WTC11 (cell line): ENCODE measurements around the gene GPX2. TPM values are rescaled to one million over a fixed set of nuclear protein-coding genes. Genes with fewer than 3 reads are reported as not detected.

Experiments used
- ATF6 ChIP-seq: sonication (generic); formaldehyde crosslinking; IDR thresholded peaks from 2 replicates; pipeline ENCODE4 v1.8.1; 2023; ENCODE audit warnings: mild to moderate bottlenecking, missing genetic modification reagents
- CBFB ChIP-seq: sonication (generic); formaldehyde crosslinking; IDR thresholded peaks from 2 replicates; pipeline ENCODE4 v1.8.1; 2022; ENCODE audit warnings: mild to moderate bottlenecking, low read depth, missing genetic modification reagents
- CREB1 ChIP-seq: sonication (generic); formaldehyde crosslinking; IDR thresholded peaks from 2 replicates; pipeline ENCODE4 v1.8.0; 2023; ENCODE audit warnings: mild to moderate bottlenecking, missing genetic modification reagents
- E2F5 ChIP-seq: sonication (generic); formaldehyde crosslinking; IDR thresholded peaks from 2 replicates; pipeline ENCODE4 v1.8.1; 2022; ENCODE audit warnings: mild to moderate bottlenecking, moderate library complexity, missing genetic modification reagents
- FOXP1 ChIP-seq: sonication (generic); formaldehyde crosslinking; IDR thresholded peaks from 2 replicates; pipeline ENCODE4 v1.8.0; 2022; ENCODE audit warnings: missing genetic modification reagents, mild to moderate bottlenecking, moderate library complexity, borderline replicate concordance
- FOXP4 ChIP-seq: sonication (generic); formaldehyde crosslinking; IDR thresholded peaks from 2 replicates; pipeline ENCODE4 v1.8.0; 2022; ENCODE audit warnings: mild to moderate bottlenecking, missing genetic modification reagents
- GABPB1 ChIP-seq: sonication (generic); formaldehyde crosslinking; IDR thresholded peaks from 2 replicates; pipeline ENCODE4 v1.8.1; 2023; ENCODE audit warnings: mild to moderate bottlenecking, missing genetic modification reagents
- GTF2I ChIP-seq: fragments of 250-450 bp; sonication (Bioruptor Pico); conservative IDR thresholded peaks from 2 replicates; pipeline ENCODE4 v1.4.0; 2021; ENCODE audit warnings: mild to moderate bottlenecking
- IRF1 ChIP-seq: sonication (generic); formaldehyde crosslinking; IDR thresholded peaks from 2 replicates; pipeline ENCODE4 v1.8.0; 2023; ENCODE audit warnings: missing genetic modification reagents
- JUN ChIP-seq: sonication (generic); formaldehyde crosslinking; IDR thresholded peaks from 2 replicates; pipeline ENCODE4 v1.8.0; 2023; ENCODE audit warnings: mild to moderate bottlenecking, missing genetic modification reagents
- MAX ChIP-seq: sonication (generic); formaldehyde crosslinking; IDR thresholded peaks from 2 replicates; pipeline ENCODE4 v1.8.0; 2022; ENCODE audit warnings: mild to moderate bottlenecking, missing genetic modification reagents
- NFE2L1 ChIP-seq: sonication (generic); formaldehyde crosslinking; IDR thresholded peaks from 2 replicates; pipeline ENCODE4 v1.8.1; 2023; ENCODE audit warnings: missing genetic modification reagents
- NFYB ChIP-seq: sonication (generic); formaldehyde crosslinking; conservative IDR thresholded peaks from 2 replicates; pipeline ENCODE4 v1.8.0; 2022; ENCODE audit warnings: low read depth, missing genetic modification reagents
- NR2C2 ChIP-seq: sonication (generic); formaldehyde crosslinking; IDR thresholded peaks from 2 replicates; pipeline ENCODE4 v1.8.0; 2022; ENCODE audit warnings: mild to moderate bottlenecking, missing genetic modification reagents
- OVOL2 ChIP-seq: fragments of 250-450 bp; sonication (Bioruptor Pico); IDR thresholded peaks from 2 replicates; pipeline ENCODE4 v1.9.0; 2021; ENCODE audit warnings: mild to moderate bottlenecking, borderline replicate concordance
- RELA ChIP-seq: sonication (generic); formaldehyde crosslinking; IDR thresholded peaks from 2 replicates; pipeline ENCODE4 v1.8.1; 2022; ENCODE audit warnings: missing genetic modification reagents, mild to moderate bottlenecking, borderline replicate concordance
- SMAD4 ChIP-seq: sonication (generic); formaldehyde crosslinking; IDR thresholded peaks from 2 replicates; pipeline ENCODE4 v1.8.0; 2022; ENCODE audit warnings: mild to moderate bottlenecking, missing genetic modification reagents
- TP53 ChIP-seq: sonication (generic); formaldehyde crosslinking; IDR thresholded peaks from 2 replicates; pipeline ENCODE4 v1.8.1; 2023; ENCODE audit warnings: mild to moderate bottlenecking, missing genetic modification reagents
- USF1 ChIP-seq: sonication (generic); formaldehyde crosslinking; IDR thresholded peaks from 2 replicates; pipeline ENCODE4 v1.8.0; 2022; ENCODE audit warnings: mild to moderate bottlenecking, missing genetic modification reagents
- ZBTB21 ChIP-seq: sonication (generic); formaldehyde crosslinking; IDR thresholded peaks from 2 replicates; pipeline ENCODE4 v1.8.1; 2023; ENCODE audit warnings: mild to moderate bottlenecking, missing genetic modification reagents, borderline replicate concordance
- ZMAT4 ChIP-seq: fragments of 250-450 bp; sonication (Bioruptor Pico); IDR thresholded peaks from 2 replicates; pipeline ENCODE4 v1.9.0; 2021; ENCODE audit warnings: mild to moderate bottlenecking
- ZNF138 ChIP-seq: sonication (generic); formaldehyde crosslinking; conservative IDR thresholded peaks from 2 replicates; pipeline ENCODE4 v1.8.1; 2022; ENCODE audit warnings: mild to moderate bottlenecking, moderate library complexity, missing genetic modification reagents
- ZNF219 ChIP-seq: sonication (generic); formaldehyde crosslinking; IDR thresholded peaks from 2 replicates; pipeline ENCODE4 v1.8.0; 2023; ENCODE audit warnings: missing genetic modification reagents, mild to moderate bottlenecking, borderline replicate concordance
- ZNF232 ChIP-seq: sonication (generic); formaldehyde crosslinking; IDR thresholded peaks from 2 replicates; pipeline ENCODE4 v1.8.0; 2022; ENCODE audit warnings: mild to moderate bottlenecking, missing genetic modification reagents
- ZNF263 ChIP-seq: sonication (generic); formaldehyde crosslinking; IDR thresholded peaks from 2 replicates; pipeline ENCODE4 v1.8.1; 2022; ENCODE audit warnings: low read depth, mild to moderate bottlenecking, moderate library complexity, missing genetic modification reagents
- ZNF532 ChIP-seq: fragments of 250-450 bp; sonication (Bioruptor Pico); IDR thresholded peaks from 2 replicates; pipeline ENCODE4 v1.9.0; 2021; ENCODE audit warnings: mild to moderate bottlenecking, borderline replicate concordance
- ZSCAN18 ChIP-seq: fragments of 250-450 bp; sonication (Bioruptor Pico); IDR thresholded peaks from 2 replicates; pipeline ENCODE4 v2.1.2; 2022; ENCODE audit warnings: mild to moderate bottlenecking, moderate library complexity
- total RNA-seq: library from RNA; stranded (reverse); gene quantifications from 3 replicates; pipeline ENCODE4 v1.2.3, GENCODE V29; 2021

Gene GPX2
- total RNA-seq, 1 experiment from 2014 or later = 1.5 TPM

GRCh38 chr14:64986648-64987437 is 44.3 kb upstream of the GPX2 start, which contains the start of gene FNTB (continued):
- TF ChIP-seq FOXP4 (CRISPR knock-in tag) (no peak), ATF6 (CRISPR knock-in tag) (no peak), ZNF138 (no peak), ZBTB21 (CRISPR knock-in tag) (peak; percentile 32; the same call in 1 of the 2 replicates), NFYB (CRISPR knock-in tag) (peak; percentile 6; the same call in 1 of the 2 replicates), MAX (CRISPR knock-in tag) (peak; percentile 93), CREB1 (CRISPR knock-in tag) (0 out of 2 replicates have a peak, but pooled peaks have one; percentile 28), GABPB1 (CRISPR knock-in tag) (peak; percentile 59), ZMAT4 (CRISPR knock-in tag) (no peak), E2F5 (no peak), ZNF232 (CRISPR knock-in tag) (peak; percentile 54; the same call in 1 of the 2 replicates), ZNF263 (CRISPR knock-in tag) (no peak), USF1 (CRISPR knock-in tag) (no peak), NR2C2 (CRISPR knock-in tag) (no peak), RELA (CRISPR knock-in tag) (no peak), JUN (CRISPR knock-in tag) (no peak), CBFB (CRISPR knock-in tag) (no peak; the same call in 1 of the 2 replicates), FOXP1 (peak; percentile 86; the same call in 1 of the 2 replicates), ZNF532 (CRISPR knock-in tag) (no peak), IRF1 (CRISPR knock-in tag) (no peak), SMAD4 (CRISPR knock-in tag) (no peak), ZNF219 (no peak), OVOL2 (no peak), ZSCAN18 (CRISPR knock-in tag) (no peak), TP53 (CRISPR knock-in tag) (no peak), GTF2I (CRISPR knock-in tag) (no peak), NFE2L1 (CRISPR knock-in tag) (peak; percentile 66)
